Neural progenitor cell (in vitro differentiated cells): ENCODE measurements around the gene RCL1. TPM values are rescaled to one million over a fixed set of nuclear protein-coding genes. Genes with fewer than 3 reads are reported as not detected.

Source experiments
- DNase-seq: peaks from one replicate; pipeline ENCODE4 v3.0.0-alpha.2; 2016; ENCODE audit warnings: low spot score
- H2AFZ ChIP-seq: fragments of 200-600 bp; sonication (generic); replicated peaks from 2 replicates; pipeline ENCODE4 v1.6.1; 2016; ENCODE audit warnings: antibody characterized with exemption
- H3F3A ChIP-seq: fragments of 200-600 bp; sonication (generic); 2 replicates; pipeline ENCODE4 v1.6.1; 2016; ENCODE audit warnings: antibody characterized with exemption, low read depth
- H3K27ac ChIP-seq: fragments of 200-600 bp; sonication (generic); 2 replicates; pipeline ENCODE4 v1.5.1; 2016; ENCODE audit warnings: mild to moderate bottlenecking
- H3K27me3 ChIP-seq: fragments of 200-600 bp; sonication (generic); 2 replicates; pipeline ENCODE4 v1.6.1; 2016; ENCODE audit warnings: mild to moderate bottlenecking, moderate library complexity
- H3K36me3 ChIP-seq: fragments of 200-600 bp; sonication (generic); 2 replicates; pipeline ENCODE4 v1.5.1; 2016
- H3K4me1 ChIP-seq: fragments of 200-600 bp; sonication (generic); 2 replicates; pipeline ENCODE4 v1.6.1; 2016; ENCODE audit warnings: mixed run types
- H3K4me2 ChIP-seq: fragments of 200-600 bp; sonication (generic); 2 replicates; pipeline ENCODE4 v1.6.1; 2016
- H3K4me3 ChIP-seq: fragments of 200-600 bp; sonication (generic); 2 replicates; pipeline ENCODE4 v1.5.1; 2016
- H3K79me2 ChIP-seq: fragments of 200-600 bp; sonication (generic); 2 replicates; pipeline ENCODE4 v1.6.1; 2016; ENCODE audit warnings: low read depth
- H3K9ac ChIP-seq: fragments of 200-600 bp; sonication (generic); 2 replicates; pipeline ENCODE4 v1.6.1; 2016
- H3K9me3 ChIP-seq: fragments of 200-600 bp; sonication (generic); 2 replicates; pipeline ENCODE4 v1.5.1; 2016; ENCODE audit warnings: low read depth
- H4K20me1 ChIP-seq: fragments of 200-600 bp; sonication (generic); 2 replicates; pipeline ENCODE4 v1.6.1; 2016; ENCODE audit warnings: low read depth
- H3K27ac Mint-ChIP-seq: 3 replicates; pipeline ENCODE4 v1.8.0; 2021; ENCODE audit warnings: mixed read lengths
- H3K27me3 Mint-ChIP-seq: 2 replicates; pipeline ENCODE4 v1.8.0; 2022; ENCODE audit warnings: low read depth, mild to moderate bottlenecking, inconsistent platforms, moderate library complexity, mixed read lengths; ENCODE audit not compliant: insufficient read depth
- H3K36me3 Mint-ChIP-seq: 3 replicates; pipeline ENCODE4 v1.8.0; 2021; ENCODE audit warnings: mixed read lengths
- H3K4me1 Mint-ChIP-seq: 3 replicates; pipeline ENCODE4 v1.8.0; 2021; ENCODE audit warnings: mixed read lengths
- H3K4me3 Mint-ChIP-seq: 3 replicates; pipeline ENCODE4 v1.8.0; 2021; ENCODE audit warnings: mild to moderate bottlenecking, moderate library complexity, mixed read lengths
- H3K9me3 Mint-ChIP-seq: 3 replicates; pipeline ENCODE4 v1.8.0; 2020; ENCODE audit warnings: mixed read lengths
- EZH2 ChIP-seq: fragments of 200-600 bp; sonication (generic); IDR thresholded peaks from 2 replicates; pipeline ENCODE4 v1.6.1; 2017; ENCODE audit warnings: antibody characterized with exemption, mild to moderate bottlenecking, moderate library complexity
- EZH2phosphoT487 ChIP-seq: fragments of 200-600 bp; sonication (generic); IDR thresholded peaks from 2 replicates; pipeline ENCODE4 v1.6.1; 2017; ENCODE audit warnings: antibody characterized with exemption
- total RNA-seq: library from RNA; depleted of rRNA; stranded (reverse); fragments of >200 nt; gene quantifications from 2 replicates; pipeline ENCODE4 v1.2.3, GENCODE V29; 2015; ENCODE audit warnings: low replicate concordance
- TF ChIP-seq, protein P1 (sequence below): fragments of 200-600 bp; sonication (generic); IDR thresholded peaks from 2 replicates; pipeline ENCODE4 v1.5.1; 2017; ENCODE audit warnings: antibody characterized with exemption, mild to moderate bottlenecking

RCL1 gene
- total RNA-seq, 1 donor from 2014 or later: 17.9 TPM

- Mint-ChIP-seq H3K4me1 (no peaks in the 10 kb centered on the region), H3K27ac (no peak overlapping the region), H3K36me3 (peaks cover 7% of the 10 kb centered on the region), H3K4me3 (no peak overlapping the region), H3K27me3 (peaks cover 3% of the 10 kb centered on the region), H3K9me3 (no peaks in the 10 kb centered on the region)
- Histone ChIP-seq H3K9me3 (no peaks in the 10 kb centered on the region), H2AFZ (no peak overlapping the region), H3K36me3 (no peaks in the 10 kb centered on the region), H3K79me2 (peaks cover 3% of the 10 kb centered on the region), H3K9ac (no peak overlapping the region), H3K4me2 (no peak overlapping the region), H4K20me1 (no peaks in the 10 kb centered on the region), H3K27ac (no peak overlapping the region), H3K27me3 (no peaks in the 10 kb centered on the region), H3F3A (no peaks in the 10 kb centered on the region), H3K4me1 (no peaks in the 10 kb centered on the region), H3K4me3 (no peak overlapping the region)
- TF ChIP-seq EZH2 (no peak), EZH2phosphoT487 (no peak)
- TF ChIP-seq, protein P1, sequence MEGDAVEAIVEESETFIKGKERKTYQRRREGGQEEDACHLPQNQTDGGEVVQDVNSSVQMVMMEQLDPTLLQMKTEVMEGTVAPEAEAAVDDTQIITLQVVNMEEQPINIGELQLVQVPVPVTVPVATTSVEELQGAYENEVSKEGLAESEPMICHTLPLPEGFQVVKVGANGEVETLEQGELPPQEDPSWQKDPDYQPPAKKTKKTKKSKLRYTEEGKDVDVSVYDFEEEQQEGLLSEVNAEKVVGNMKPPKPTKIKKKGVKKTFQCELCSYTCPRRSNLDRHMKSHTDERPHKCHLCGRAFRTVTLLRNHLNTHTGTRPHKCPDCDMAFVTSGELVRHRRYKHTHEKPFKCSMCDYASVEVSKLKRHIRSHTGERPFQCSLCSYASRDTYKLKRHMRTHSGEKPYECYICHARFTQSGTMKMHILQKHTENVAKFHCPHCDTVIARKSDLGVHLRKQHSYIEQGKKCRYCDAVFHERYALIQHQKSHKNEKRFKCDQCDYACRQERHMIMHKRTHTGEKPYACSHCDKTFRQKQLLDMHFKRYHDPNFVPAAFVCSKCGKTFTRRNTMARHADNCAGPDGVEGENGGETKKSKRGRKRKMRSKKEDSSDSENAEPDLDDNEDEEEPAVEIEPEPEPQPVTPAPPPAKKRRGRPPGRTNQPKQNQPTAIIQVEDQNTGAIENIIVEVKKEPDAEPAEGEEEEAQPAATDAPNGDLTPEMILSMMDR: no peak
- no peak for DNase-seq
Measured at GRCh38 chr9:4831119-4831518, 38.4 kb downstream of the RCL1 start.

- Mint-ChIP-seq H3K36me3 (peaks cover 10% of the 10 kb centered on the region), H3K27me3 (peaks cover 4% of the 10 kb centered on the region), H3K4me3 (no peak overlapping the region), H3K9me3 (no peaks in the 10 kb centered on the region), H3K27ac (no peak overlapping the region), H3K4me1 (no peaks in the 10 kb centered on the region)
- Histone ChIP-seq H3K36me3 (no peaks in the 10 kb centered on the region), H3K4me3 (no peak overlapping the region), H3K9me3 (no peaks in the 10 kb centered on the region), H3K27me3 (no peaks in the 10 kb centered on the region), H3F3A (no peaks in the 10 kb centered on the region), H3K4me1 (no peaks in the 10 kb centered on the region), H3K27ac (no peak overlapping the region), H3K79me2 (peaks cover 3% of the 10 kb centered on the region), H4K20me1 (no peaks in the 10 kb centered on the region), H3K9ac (no peak overlapping the region), H3K4me2 (no peak overlapping the region), H2AFZ (no peak overlapping the region)
- TF ChIP-seq, protein P1: no peak
- TF ChIP-seq EZH2phosphoT487: no peak
- TF ChIP-seq EZH2: no peak
- DNase-seq: no peak
Measured at GRCh38 chr9:4831944-4832343, 39.2 kb downstream of the RCL1 start.

- Histone ChIP-seq H3K27me3 (no peaks in the 10 kb centered on the region), H2AFZ (no peak overlapping the region), H3K9ac (no peak overlapping the region), H3K36me3 (no peaks in the 10 kb centered on the region), H3K27ac (no peak overlapping the region), H3K9me3 (no peaks in the 10 kb centered on the region), H3F3A (no peaks in the 10 kb centered on the region), H4K20me1 (no peaks in the 10 kb centered on the region), H3K4me2 (no peak overlapping the region), H3K4me1 (no peaks in the 10 kb centered on the region), H3K79me2 (no peaks in the 10 kb centered on the region), H3K4me3 (no peak overlapping the region)
- no peak overlapping the region for H3K27ac Mint-ChIP-seq
- TF ChIP-seq, protein P1: no peak
- TF ChIP-seq EZH2phosphoT487 (no peak), EZH2 (no peak)
- peaks cover 3% of the 10 kb centered on the region for H3K27me3 Mint-ChIP-seq
- H3K4me1 Mint-ChIP-seq: no peaks in the 10 kb centered on the region
- H3K4me3 Mint-ChIP-seq: no peak overlapping the region
- H3K9me3 Mint-ChIP-seq: no peaks in the 10 kb centered on the region
- no peak for DNase-seq
- peaks cover 10% of the 10 kb centered on the region for H3K36me3 Mint-ChIP-seq
Measured at GRCh38 chr9:4832786-4833579, 40.2 kb downstream of the RCL1 start.
